OCI-LY3 (cell line): ENCODE data around the gene C21orf58.

Experiments
- CTCF ChIP-seq: fragments of 200-600, 300-600 bp; sonication (generic); IDR thresholded peaks from 2 replicates; pipeline ENCODE4 v1.5.1; 2014; ENCODE audit warnings: antibody characterized with exemption, low read length, low read depth
- EZH2phosphoT487 ChIP-seq: fragments of 200-600 bp; shearing (Covaris generic); IDR thresholded peaks from 2 replicates; pipeline ENCODE4 v1.6.1; 2018; ENCODE audit warnings: antibody characterized with exemption, mixed run types, low read depth

DNA sequence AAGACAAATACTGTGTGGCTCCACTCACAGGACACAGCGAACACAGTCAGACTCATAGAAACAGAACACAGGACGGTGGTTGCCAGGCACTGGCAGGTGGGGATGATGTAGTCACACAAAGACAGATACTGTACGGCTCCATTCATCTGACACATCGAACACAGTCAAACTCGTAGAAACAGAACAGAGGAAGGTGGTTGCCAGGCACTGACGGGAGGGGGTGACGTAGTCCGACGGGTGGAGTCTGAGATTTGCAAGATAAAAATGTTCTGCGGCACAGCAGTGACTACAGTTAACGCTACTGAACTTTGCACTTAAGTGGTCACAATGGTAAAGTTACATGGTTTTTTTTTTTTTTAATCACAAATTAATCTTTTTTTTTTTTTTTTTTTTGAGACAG lies 18.7 kb downstream of the C21orf58 start:
- TF ChIP-seq CTCF: no peak
- TF ChIP-seq EZH2phosphoT487: no peak
